Brain pericyte (primary cell): ENCODE results near the gene TTC34.

Source experiments
- DNase-seq: peaks from one replicate; pipeline ENCODE4 v3.0.0-alpha.2; 2012; ENCODE audit warnings: low read depth, low spot score

TTC34 gene

DNA sequence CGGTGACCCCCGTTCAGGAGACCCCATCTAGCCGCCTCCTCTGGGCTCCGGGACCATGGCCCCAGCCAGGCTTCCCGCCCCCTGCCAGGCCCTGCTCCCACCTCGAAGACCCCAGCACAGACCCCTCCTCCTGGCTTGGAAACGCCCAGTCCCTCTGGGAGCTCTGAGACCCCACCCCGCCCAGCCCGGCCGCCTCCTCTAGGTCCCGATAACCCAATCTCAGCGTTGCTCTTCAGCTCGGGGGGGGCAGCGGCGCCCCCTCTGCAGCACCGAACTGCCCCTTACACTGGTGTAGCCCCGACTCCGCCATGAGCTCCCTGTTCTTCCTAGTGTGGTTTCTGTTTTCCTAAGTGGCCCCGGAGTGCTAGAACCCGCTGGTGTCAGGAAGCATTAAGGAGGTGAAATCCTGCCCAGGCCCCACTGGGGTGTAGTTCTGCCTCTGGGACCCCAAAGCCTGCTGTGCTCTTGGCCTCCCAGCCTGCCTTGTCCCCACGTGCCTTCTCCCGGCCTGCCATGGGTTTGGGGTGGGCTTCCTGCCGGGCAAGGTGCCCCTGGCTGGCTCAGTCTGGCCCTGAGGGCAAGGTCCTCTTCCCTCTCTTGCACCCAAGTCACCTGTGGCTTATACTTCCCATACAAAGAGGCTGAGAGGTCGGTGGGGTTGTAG lies 157.9 kb downstream of the TTC34 start:
- no peak for DNase-seq

DNA sequence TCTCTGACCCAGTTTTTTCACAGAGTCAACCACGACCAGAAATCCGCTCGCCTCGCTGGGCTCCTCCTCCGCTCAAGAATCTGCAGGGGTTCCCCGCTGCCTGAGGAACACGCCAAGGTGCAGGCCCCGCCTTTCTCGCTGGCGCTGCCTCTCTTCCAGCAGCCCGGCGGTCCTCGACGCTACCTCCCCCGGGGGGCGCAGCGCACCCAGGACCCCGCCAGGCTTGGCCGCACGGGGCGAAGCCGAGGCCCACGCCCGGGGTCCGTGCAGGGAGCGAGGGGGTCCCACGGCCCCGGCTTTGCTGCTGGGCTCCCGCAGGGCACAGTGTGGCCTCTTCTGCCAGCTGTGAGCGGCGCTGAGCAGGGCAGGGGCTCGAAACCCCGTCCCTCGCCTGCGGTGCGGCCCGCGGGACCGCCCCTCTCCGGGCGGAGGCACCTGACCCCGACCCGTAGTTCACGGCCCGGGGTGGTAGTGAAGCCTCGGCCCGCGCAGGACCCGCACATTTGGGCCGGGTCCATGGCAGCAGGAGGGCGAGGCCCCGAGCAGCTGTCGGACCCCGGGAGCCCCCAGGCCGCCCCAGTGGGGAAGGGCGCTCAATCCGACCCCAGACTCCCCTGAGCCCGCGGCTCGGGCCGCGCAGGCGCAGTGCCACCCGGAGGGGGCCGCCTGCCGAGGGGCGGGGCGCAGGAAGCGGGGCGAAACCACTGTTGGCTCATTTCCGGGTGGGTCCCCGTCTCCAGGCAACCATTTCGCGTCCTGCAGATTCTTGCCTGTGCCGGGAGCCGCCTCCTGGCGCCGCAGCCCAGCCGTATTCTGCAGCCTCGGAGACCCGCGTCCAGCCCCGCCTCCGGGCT lies 158.7 kb downstream of the TTC34 start:
- peak; percentile 63 for DNase-seq

GRCh38 chr1:2642131-2642559 lies 159.3 kb downstream of the TTC34 start:
- no peak for DNase-seq

- no peak for DNase-seq
Measured at GRCh38 chr1:2641381-2642130, 159.9 kb downstream of the TTC34 start.

DNA sequence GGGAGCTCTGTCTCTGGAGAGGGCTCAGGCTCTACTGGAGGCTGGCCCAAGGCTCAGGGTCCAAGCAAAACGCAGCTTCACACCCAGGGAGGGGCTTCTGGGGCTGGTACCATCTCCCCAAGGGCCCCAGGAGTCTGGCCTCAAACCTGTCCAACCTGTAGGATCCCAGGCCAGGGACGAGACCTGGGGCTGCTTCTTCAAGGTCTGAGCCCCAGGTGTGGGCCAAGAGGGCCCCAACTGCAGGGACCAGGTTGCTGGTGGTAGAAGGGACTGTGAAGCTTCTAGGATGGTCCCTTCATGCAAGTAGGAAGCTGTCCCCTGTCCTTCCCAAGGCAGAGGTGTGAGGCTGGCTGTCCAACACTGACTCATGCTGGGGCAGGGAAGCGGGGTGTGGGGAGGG lies 160.9 kb downstream of the TTC34 start:
- DNase-seq: no peak

DNA sequence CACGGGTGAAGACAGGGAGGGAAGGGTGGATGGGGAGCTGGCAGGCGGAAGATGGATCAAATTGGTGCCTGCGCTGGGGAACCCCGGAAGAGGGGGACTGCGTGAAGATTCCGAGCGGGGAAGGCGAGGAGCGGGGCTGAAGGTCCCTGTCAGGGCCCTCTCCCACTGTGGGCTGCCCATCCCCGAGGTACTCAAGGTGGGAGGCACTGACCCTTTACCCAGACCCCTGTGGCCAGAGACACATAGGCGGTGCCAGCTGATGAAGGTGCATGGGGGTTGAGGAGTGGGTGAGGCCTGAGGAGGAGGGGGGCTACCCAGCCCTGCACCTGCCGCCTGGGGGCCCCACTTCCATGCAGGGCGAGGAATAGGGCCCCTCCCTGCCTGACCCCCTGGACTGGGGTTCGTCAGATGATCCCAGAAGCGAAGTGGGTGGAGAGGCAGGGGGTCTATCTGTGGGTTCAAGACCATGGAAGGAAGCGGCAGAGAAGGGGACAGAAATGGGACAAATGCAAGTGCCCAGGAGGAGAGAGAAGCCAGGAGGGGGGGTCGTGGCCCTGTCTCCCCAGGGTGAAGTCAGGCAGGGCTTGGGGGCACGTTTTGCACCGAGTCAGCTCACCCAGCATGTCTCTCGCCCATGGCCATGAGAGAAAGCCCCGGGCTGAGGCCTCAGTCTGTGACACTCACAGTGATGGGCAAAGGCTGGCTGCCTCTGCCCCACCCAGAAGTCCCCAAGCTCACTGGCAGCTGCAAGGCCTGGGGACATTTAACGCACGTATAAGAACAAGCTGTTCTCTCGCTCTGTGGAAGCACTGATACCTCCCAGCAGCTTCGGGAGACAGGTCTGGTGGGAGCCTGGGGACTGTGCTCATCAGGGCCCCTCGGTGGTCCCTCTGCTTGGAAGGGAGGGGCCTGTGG lies 161.6 kb downstream of the TTC34 start:
- no peak for DNase-seq

GRCh38 chr1:2639203-2639602 lies 162.3 kb downstream of the TTC34 start:
- DNase-seq: no peak

- no peak for DNase-seq
Measured at GRCh38 chr1:2638466-2639115, 162.9 kb downstream of the TTC34 start.

DNA sequence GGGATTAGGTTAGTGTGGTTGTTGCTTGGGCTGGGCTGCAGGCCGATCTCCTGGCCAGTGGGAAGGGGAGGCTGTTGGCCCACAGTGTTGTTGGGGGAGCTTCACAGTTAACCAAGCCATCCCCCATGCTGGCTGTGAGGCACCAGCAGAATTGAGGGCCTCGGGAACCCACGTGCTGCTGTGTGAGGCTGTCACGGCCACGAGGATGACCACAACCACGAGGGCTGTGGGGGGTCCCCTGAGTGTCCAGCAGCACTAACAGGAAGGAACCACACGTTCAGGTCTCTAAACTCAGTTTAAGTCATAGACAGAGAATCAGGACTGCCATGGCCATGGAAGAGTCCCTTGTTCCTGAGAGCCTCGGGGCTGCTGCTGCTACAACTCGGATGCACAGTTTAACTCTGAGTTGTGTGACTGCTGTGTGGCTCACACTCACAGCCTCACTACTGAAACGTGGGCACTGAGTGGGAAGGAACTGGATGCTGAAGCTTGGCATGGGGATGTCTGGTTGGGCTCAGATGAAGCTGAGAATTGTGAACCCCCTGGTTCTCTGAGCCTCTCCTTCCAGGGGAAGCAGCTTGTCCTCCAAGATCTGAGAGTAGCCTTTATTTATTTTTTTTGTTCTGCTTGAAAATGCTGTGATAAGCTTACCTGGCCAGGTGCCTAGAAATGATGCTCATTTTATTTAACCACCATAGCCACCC lies 163.9 kb downstream of the TTC34 start:
- DNase-seq: no peak

- DNase-seq: no peak
Measured at GRCh38 chr1:2636733-2637132, 164.8 kb downstream of the TTC34 start.

- no peak for DNase-seq
Measured at GRCh38 chr1:2635361-2636010, 166.0 kb downstream of the TTC34 start.

DNA sequence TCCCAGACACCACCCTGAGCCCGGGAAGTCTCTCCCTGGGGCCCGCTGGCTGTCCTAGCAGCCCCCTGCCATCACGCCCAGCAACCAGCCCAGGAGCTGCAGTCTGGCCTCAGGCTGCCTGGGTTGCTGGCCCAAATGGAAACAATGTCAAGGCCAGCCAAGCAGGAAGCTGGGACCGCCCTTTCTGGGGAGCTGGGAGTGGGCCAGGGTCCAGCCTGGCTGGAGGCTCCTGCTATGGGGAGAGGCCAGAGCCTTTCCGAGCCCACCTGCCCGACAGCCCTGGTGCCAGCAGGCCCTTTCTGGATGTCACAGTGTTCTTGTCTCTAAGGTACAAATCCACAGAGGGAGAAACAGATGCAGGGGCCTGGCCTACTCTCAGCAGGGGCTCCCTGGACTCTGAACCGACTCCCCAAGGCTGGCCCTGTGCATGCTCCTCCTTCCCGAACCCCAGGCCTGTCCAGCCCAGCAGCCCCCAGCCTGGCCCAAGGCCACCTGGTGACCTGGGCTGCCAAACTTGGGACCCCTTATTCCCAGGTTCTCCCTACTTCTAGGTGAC lies 167.5 kb downstream of the TTC34 start:
- no peak for DNase-seq

GRCh38 chr1:2633366-2633935 lies 168.0 kb downstream of the TTC34 start:
- DNase-seq: no peak

- DNase-seq: no peak
Measured at GRCh38 chr1:2632561-2633361, 168.7 kb downstream of the TTC34 start, which contains the start of gene MMEL1. Gene MMEL1, minus strand, starts transcription at chr1:2633016. Its CDS starts 3,532 bp downstream, at chr1:2629484.

DNA sequence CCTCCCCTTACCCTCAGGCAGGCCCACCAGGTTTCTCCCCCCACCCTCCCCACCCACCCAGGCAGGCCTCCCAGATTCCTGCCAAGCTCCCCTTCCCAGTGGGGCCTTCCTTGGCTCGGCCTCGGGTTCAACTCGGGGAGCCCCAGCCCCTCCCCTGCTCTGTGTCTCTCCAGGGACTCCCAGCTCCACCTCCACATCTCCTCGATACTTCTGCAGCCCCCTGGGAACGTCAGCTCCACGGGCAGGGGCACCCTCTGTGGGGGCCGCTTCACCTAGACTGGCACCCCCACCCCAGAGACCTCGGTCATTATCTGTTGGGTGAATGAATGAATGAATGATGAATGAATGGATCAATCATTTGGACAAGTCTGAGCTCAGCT lies 169.5 kb downstream of the TTC34 start:
- no peak for DNase-seq

DNA sequence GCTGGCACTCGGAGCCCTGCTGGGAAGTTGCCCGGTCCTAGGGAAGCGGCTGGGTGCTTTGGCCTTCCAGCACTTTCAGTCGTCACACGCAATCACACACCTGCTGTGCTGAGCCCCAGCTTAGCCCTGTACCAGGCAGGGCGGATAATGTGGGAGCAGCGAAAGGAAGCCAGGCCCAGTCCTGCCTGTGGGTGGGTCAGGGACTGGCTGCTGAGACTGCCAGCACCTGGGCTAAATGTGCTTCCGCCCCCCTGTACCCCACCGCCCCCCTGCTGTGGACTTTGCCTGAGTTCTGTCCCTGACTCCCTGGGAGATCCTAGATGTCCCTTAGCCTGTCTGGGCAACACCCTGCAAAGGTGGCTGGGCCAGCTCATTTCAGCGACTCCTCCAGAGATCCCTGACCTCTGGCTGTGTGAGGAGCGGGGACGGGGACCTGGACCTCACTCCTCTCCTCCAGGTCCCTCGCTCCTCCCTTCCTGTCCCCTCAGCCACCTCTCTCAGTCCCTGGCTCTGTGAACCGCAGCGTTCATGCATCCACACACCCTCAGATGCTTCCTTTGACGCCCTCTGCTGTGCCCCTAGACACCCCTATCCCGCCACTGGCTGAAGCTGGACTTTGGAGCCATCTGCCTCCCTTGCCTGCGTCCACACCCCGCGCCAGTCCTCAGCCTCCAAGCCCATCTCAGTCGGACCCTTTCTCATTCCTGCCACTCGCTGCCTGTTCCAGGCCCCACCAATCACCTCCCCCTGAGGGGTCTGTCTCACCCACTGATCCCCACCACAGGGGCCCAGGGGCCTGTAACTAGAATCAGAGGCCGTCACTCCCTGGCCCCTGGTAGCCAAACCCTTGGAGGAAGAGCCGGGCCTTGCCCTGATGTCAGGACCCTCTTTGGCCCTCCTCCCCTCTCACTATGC lies 170.1 kb downstream of the TTC34 start:
- DNase-seq: no peak
